ENCODE results near the gene KREMEN1.

The KREMEN1 gene

GRCh38 chr22:29061773-29062172, 11.1 kb upstream of the KREMEN1 start, which contains the start of gene C22orf31:
Gene C22orf31, minus strand, starts transcription at chr22:29061831. Its CDS starts 39 bp downstream, at chr22:29061792.
- no peak within 1 kb of the TSS for H3K27ac ChIP-seq
- TF ChIP-seq CTCF (conservative IDR thresholded peaks at IDR 0.05) = no peak

- no peak overlapping the region for H3K27ac ChIP-seq
Measured at GRCh38 chr22:29062286-29062821, 10.5 kb upstream of the KREMEN1 start.

GRCh38 chr22:29065468-29066190, 7.2 kb upstream of the KREMEN1 start:
- TF ChIP-seq CTCF (conservative IDR thresholded peaks at IDR 0.05) = no peak
- no peak overlapping the region for H3K27ac ChIP-seq

More at GRCh38 chr22:29062286-29062821, 10.5 kb upstream of the KREMEN1 start:
- TF ChIP-seq CTCF (conservative IDR thresholded peaks at IDR 0.05) = no peak

- no peak overlapping the region for H3K27ac ChIP-seq
Measured at GRCh38 chr22:29069463-29069862, 3.4 kb upstream of the KREMEN1 start.

GRCh38 chr22:29070490-29070889, 2.3 kb upstream of the KREMEN1 start:
- TF ChIP-seq CTCF (conservative IDR thresholded peaks at IDR 0.05) = no peak
- no peak overlapping the region for H3K27ac ChIP-seq

More at GRCh38 chr22:29069463-29069862, 3.4 kb upstream of the KREMEN1 start:
- TF ChIP-seq CTCF (conservative IDR thresholded peaks at IDR 0.05) = no peak

GRCh38 chr22:29071261-29072045, 1.4 kb upstream of the KREMEN1 start:
- TF ChIP-seq CTCF (conservative IDR thresholded peaks at IDR 0.05) = no peak
- H3K27ac ChIP-seq = no peak overlapping the region; the same call in 1 of the 2 replicates

Data from VCaP (cell line).